ENCODE measurements around the gene TST.
A peak's percentile ranks its signal among the peaks of the same experiment; 100 is the strongest.

The TST gene

DNA sequence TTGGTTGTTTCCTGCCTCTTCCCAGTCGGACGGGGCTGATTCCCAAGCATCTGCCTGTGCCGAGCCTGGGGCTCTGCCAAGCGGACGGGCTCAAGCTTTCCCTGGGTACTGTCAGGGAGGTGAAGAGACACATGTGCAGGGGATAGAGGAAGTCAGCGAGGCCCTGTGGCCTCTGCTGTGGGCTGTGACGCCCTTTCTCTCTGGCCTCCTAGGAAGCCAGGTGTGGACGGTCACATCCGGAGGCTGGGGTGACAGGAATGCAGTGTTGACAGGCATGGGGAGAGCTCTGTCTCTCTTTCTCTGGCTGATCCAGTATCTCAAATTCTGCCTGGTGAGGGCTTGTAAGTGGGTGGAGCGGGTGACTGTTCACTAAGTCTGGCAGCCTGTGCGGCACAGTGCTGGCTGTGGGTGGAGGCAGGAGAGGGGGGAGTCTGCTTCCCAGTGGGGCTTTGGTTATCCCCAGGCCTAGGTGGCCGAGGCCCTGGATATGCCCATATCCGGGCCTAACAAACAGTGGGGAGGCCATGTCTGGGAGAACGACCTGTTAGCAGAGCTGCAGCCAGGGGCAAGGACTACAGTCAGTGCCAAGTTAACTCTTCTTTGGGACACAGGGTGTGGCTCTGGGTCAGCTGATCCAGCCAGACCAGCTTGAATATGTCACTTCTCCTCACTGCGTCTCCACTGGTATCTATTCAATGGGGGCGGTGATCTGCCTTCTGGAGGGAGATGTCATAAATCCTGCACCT is 34.2 kb upstream of the TST start:
- no peak for DNase-seq

DNA sequence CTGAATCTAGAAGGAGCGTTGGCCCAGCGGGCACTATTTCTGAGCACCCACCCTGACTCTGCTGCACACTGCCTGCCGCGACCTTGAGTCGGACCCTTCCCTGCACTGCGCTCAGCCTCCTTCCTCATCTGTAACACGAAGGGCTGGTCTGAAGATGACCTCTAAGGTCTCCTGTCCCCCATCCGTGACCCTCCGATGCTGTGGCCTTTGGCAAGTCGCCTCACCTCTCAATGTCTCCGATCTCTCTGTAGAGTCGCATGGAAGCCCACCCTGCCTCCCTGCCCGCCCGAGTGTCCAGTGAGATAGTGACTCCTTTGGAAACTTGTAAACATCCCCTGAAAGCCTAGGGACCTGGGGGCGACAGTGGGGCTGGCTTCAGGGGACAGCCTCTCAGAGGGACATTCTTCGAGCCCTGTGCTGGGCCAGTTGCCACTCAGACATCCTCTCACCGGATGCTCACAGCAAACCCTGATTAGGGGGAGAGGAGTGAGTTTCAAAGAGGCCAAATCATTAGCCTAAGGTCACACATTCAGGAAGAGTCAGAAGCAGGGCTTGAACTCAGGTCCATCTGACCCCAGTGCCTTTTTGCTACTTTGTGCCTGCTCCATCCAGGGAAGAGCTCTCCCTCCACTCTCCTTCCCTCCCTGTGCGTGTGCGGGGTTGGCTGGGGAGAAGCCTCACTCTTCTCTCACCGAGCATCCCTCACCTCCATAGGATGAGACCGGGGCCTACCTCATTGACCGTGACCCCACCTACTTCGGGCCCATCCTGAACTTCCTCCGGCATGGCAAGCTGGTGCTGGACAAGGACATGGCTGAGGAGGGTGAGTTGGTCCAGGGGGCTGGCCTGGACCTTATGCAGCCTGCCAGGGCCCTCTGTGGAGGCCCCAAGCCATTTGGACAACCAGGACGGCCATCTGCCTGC is 33.4 kb upstream of the TST start:
- DNase-seq = no peak

DNA sequence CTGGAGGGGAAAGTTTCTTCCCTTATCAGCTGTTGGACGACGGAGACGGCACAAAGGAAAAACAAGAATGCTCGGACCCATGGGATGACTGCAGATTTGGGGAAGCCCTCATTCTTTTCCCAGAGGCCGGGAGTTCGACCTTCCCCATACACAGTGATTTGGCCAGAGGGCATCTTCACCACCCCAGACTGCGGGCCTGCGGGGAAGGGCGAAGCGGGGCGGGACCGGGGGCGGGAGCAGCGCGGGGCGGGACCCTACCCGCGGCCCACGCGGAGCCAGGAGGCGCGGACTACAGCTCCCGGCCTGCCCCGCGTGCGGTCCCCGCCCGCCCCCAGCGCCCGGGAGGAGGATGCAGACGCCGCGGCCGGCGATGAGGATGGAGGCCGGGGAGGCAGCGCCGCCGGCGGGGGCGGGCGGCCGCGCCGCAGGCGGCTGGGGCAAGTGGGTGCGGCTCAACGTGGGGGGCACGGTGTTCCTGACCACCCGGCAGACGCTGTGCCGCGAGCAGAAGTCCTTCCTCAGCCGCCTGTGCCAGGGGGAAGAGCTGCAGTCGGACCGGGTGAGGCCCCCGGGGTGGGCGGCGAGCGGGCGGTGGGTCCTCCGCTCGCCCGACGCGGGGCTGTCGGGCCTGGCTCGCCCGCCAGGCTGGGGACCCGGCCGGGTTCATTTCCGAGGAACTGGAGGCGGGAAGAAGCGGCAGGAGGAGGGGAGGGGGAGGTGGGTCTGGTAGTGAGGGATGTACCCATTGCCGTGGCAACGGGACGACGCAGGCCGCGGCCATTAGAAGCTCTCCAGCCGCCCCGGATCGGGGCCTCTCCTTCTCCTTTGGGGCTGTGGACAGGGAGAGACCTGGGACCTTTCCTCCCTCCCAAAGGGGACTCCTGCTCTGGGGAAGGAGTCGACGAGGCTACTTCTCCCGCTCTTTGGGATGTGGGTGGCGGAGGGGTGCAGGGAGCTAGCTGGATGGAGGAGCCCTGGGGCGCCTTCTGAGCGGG is 32.4 kb upstream of the TST start, which contains the start of gene KCTD17:
Gene KCTD17, plus strand, starts transcription at position 352 of the 995 bp plus-strand sequence. Its CDS starts 19 bp downstream, at position 371.
- DNase-seq = peak; percentile 14 to 66 (median 41)

DNA sequence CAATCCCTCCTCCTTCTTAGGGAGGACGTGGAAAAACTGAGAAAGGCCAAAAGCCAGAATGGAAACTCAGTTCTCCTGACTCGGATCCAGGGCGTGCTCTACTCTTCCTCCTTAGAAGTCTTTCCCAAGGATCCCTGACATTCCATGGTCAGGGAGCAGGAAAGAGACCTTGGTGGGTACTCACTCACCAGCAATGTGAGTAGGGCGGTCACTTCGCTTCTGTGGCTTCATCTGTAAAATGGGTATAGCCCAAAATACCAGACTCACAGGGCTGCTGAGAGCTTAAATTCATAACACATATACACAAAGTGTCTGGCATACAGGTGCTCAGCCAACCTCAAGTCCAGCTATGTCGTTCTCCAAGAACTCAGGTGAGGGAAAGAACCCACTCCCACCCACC is 31.7 kb upstream of the TST start:
- DNase-seq = no peak

DNA sequence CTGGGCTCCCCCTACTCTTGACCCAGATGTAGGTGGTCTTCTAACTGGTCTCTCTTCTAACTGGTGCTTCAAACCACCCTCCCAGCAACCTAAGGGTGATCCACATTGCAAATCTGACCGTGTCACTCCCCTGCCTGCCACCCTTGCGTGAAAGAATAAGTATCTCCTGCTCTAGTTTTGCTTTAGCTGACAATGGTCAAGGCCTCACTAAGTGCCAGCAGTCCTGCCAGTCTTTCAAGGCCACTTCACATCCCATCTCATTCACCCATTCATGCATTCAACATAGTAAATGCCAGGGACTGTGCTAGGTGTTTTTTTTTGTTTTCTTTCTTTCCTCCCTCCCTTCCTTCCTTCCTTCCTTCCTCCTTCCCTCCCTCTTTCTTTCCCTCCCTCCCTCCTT is 30.0 kb upstream of the TST start:
- DNase-seq = no peak

DNA sequence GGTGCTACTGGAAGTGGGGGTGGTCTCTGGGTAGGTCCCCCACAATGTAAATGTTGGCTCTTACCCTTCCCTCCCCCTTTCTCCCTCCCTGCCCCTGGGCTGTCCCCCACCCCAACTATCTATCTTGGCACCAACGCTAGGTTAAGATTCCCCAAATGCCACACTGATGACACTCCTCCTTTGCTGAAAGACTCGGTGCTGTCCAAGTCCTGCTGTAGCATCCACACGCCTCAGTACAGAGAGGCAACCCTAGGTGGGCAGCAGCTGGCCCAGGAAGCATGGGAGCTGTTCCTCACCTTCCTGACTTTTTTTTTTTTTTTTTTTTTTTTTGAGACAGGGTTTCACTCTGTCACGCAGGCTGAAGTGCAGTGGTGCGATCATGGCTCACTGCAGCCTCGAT is 28.9 kb upstream of the TST start:
- no peak for DNase-seq

DNA sequence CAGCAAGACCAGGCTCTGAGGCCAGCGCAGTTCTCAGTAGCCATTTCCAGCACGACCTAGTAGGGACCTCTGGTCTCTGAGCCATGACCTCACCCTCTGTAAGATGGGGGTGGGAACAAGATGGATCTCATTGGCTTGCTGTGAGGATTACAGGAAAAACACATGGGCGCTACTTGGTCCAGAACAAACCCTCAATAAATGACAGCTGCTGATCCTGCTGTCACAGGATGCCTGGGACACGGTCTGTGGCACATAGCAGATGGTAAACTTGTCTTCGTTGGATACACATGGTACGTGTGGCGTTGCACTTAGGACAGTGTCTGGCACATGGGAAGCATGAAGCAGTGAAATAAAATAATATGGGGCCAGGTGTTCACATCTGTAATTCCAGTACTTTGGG is 27.8 kb upstream of the TST start:
- no peak for DNase-seq

DNA sequence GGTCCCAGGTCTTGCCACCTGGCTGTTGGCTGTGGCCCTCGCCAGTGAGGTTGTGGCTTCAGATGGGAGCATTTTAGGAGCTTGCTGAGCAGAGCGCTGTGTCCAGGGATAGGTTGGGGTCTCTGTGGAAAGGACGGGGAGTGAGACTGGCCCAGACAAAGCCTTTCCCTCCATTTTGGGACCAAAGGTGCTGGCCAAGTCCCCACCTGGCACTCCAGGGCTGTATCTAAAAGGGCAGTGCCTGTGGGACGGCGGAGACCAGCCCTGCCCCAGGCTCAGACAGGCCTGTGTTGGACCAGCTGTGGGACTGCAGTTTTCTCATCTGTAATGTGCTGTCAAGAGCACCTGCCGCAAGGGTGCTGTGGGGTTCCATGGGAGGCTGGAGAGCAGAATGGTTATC is 27.3 kb upstream of the TST start:
- DNase-seq = no peak

DNA sequence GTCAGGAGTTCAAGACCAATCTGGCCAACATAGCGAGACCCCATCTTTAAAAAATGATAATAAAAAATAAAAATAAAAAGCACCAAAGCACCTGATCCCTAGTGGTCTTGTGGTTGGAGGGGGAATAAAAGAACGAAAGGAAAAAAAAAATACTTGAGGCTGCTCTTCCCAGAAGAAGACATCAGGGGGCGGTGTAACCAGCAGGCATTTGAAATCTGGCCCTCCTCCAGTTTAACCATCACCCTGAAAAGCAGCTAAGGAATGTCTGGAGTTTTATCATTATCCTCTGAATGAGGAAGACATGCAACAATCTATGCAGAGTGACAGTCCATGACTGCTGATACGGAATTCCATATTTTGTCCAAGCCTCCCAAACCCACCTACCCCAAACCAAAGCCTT is 26.7 kb upstream of the TST start:
- no peak for DNase-seq

DNA sequence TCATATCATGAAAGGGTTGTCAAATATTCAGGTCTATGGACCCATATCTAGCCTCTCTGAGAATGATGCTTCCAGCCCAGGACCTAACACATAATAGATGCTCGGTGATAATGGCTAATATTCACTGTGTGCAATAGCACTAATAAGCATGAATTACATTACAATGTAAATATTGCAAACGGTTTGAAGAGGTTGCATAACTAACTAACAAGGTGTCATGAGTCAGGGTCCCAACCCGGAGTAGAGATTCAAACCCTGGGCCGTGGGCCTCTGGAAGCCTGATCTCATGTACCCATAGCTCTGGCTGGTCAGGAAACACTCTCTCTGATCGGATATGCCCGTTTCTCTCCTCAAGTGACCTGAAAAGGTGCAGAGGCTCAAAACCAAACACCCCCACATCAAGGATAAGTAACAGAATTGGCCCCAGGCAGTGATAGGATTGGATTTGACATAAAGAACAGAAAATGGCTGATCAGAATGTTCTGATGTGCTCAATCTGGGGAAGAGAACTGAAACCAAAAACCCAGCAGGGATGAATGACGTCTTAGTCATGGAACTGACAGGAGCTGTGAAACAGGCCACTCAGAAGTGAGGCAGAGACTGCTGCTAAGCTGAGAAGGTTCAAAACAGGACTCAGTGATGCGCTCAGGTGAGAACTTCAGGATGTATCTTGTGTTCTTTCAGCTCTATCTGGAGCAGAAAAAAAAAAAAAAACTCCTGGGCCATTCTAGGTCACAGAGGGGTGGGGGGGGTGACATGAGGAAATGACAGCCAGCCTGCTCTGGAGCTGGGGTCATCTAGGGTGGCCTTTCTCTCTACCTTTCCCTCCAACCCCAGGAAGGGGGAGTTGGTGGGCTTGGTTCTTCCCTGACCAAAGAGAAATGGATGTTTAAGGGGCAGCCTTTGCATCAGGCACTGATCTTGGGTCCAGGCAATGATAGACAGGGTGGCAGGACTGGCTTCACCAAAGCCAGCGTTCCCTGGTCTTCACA is 25.7 kb upstream of the TST start:
- DNase-seq = no peak

DNA sequence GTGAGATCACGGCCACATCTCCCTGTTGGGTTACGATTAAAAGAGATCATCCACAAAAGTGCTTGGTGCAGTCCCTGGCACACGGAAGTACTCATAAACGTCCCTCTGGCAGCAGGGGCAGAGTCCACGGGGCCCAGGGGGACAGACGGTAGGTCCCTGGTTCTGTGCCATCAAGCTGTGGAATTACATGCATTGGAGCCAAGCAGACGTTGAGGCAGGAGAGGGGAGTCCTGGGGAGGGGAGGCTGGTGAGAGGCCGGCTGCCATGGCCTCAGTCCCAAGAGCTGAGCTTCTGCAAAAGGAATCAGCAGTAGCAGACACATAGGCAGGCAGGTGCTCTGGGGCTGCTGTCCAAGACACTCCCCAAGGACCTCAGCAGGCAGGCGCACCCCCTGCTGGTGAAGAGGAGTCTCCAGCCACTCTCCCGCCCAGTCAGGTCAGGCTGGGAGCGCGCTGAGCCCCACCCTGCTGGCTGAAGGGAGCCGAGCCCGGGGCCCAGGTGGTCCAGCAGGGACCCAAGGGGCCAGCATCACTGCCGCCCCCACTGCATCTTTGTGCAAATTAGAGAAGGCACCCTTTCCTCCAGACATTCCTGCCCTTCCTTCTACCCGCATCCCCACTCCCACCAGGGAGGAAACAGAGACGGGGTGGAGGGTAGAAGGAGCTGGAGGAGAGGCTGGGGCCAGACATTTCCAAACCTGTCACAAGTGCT is 24.7 kb upstream of the TST start:
- peak in 1 of 4 experiments; percentile 15 for DNase-seq

DNA sequence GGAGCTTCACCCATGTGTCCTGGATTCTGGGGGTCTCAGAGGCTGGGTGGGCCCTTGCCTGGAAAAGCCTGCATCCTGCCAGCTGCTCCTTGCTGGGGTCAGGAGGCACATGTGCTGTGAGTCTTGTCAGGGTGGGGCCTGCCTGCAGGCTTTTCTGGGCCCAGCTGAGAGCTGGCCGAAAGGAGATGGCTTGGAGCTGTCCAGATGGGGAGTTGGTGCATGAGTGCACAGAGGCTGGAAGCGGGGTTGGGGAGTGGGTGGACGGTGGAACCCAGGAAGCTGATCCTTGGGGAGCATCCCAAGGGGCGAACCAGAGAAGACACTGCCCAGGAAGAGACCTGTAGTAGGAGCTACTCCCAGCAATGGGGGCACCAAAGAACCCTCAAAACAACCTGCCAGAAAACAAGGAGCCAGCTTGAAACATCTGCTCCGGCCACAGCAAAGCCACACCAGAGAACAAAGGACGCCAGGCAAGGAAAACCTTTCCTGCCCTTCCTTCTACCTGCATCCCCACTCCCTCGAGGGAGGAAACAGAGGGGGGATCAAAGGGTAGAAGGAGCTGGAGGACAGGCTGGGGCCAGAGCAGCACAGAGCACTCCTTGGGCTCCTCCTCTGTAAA is 24.1 kb upstream of the TST start:
- DNase-seq = no peak

DNA sequence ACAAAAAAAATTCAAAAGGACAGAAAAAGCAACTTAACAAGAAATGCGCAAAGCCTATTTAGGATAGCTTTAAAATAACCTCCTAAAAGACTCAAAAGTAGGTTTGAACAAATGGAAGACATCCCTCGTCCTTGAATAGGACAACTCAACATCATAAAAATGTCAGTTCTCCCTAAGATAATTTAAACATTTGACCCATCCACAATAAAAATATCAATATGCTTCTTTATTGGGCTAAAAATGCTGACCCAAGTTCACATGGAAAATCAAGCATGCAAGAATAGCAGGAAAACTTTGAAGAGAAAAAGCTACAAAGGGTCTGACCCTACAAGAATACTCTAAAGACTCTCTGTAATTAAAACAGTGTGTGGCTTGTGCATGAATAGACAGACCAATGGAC is 20.2 kb upstream of the TST start:
- no peak for DNase-seq

DNA sequence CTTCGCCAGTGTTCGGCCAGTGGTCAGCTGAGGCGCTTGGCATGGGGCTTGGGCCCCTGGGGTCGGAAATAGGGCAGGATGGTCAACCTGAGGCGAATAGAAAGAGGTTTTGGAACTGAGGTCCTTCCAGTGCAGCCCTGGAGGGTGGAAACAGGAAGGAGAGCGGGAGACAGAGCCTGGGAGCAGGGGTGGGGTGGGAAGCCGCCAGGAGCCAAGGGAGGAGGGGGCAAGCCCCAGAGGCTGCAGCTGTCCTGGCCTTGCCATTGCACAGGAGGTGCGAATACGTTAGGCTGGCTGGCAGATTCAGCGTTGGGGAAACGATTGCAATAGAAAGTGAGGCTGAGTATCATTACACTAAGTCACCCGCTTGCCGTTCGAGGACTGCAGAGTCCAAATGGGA is 18.4 kb upstream of the TST start:
- no peak for DNase-seq

DNA sequence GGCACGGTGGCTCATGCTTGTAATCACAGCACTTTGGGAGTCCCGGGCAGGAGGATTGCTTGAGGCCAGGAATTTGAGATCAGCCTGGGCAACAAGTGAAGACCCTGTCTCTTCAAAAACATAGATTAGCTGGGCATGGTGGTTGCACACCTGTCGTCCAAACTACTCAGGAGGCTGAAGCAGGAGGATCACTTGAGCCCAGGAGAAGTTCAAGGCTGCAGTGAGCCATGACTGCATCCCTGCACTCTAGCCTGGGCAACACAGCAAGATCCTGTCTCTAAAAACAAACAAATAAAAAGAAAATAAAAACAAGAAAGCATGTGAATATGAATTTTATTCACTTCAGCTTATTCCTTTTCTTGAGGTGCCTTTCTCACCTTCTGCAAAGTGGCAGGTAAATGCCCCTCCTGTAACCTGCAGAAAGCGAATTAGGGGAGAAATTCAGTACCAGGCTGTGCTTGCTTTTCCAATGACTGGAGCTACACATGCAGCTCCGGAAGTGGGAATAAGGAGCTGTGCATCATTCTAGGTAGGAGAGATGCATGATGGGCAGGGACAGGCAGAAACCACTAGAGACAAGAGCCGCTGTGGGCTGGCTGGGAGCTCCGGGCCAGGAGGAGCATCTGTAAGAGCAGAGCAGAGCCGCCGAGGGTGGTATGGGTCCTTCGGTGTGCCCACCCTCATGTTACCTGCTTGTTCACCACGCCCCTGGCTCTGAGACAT is 17.6 kb upstream of the TST start:
- DNase-seq = no peak

DNA sequence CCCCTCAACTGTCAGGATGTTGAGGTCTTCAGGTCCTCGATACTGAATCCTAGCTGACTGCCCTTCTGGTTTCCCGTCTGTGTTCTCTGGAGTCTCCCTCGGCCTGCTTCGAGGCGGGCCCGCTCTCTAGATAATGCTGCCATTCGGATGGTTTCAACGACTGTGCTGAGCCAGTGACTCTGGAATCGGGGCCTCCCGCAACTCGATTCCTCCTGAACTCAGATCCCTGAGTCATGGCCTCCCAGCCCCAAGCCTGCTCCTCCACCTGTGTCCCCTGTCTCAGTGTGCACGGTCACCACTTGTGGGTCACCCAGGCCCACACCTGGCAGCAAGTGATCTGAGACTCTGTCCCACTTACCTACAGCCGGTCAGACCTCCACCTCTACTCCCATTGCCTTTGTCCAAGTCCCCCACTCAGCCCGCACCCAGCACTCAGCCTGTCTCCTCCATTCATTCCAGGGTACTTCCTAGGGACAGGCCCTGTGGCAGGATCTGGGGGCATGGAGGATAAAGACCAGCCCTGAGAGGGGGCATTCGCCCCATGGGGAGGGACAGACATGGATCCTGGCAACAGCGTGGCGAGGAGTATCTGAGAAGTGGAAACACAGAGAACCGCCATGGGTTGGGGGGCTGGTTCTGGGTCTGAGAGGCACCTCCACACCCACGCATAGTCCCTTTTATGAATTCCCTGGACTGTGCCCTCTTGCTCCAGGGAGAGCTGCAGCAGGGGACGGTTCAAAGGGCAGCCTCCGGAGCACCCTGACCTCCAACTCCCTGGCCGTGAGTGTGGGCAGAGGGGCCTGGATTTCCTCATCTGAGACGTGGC is 14.6 kb upstream of the TST start:
- DNase-seq = no peak

DNA sequence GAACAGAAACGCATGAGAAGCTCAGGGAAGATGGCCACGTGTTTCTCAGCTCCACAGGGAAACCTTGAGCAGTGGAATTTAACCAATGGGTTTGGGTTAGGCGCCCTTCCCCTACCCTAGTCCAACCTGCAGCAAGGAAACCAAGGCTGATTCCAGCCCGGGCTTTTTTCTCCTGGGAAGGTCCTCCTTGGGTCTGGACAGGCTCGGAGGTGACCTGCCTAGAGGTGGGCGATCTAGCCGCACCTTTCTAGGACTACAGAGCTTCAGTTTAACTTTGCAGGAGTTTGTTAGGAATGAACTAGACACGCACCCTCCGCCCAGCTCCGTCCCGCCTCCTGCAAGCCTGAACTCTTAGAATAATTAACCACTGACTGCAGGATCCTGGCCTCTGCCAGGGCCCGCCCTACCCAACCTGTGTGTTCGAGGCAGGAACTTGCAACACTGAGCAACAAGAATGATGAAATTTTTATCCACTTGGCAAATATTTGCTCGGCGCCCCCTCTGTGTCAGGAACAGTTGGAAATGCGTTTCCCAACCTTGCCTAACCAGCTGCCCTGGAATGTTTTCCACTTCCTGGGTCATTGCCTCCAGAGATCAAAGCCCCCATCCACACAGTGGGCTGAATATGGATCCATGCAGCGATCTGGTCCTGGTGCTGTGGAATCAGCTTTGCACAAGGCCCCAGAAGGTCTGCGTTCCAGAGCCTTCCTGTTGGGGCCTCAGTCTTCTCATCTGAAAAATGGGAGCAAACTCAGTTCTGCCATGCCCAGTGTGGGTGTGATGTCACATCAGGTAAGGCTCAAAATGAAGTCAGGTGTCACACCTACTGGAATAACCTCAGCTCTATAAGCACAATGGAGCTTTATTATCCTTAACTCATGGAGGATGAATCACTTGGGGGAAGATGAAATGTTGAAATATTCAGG is 13.6 kb upstream of the TST start:
- DNase-seq = no peak

DNA sequence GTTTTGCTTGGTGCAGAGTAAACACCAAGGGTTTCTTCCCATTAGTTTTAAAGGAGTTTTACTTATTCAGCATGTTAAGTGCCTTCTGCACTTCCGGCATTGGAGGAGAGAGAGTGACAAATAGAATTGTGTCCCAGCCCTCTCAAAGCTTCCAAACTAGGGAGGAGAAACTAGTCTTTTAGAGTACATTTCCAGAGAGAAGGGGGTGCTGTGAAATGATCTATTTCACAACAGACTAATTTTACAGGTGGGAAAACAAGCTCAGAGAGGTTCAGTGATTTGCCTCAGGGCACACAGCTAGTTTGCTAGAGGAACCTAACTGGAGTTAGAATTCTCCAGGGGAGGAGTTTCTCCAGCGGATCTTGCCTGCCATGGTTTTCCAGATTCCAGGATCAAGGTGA is 12.9 kb upstream of the TST start:
- no peak for DNase-seq

Measured in activated naive CD4-positive, alpha-beta T cell (primary cell).